IPS-20b (cell line): Measurements from ENCODE around the gene CD300LB.
"Not testable (repeated sequence)": the region's sequence is repeated elsewhere in the genome, so short reads cannot be mapped to it uniquely, and the experiment has no call there.

Source experiments
- H3K27ac ChIP-seq: one replicate; pipeline ENCODE4 v1.5.1; 2013; ENCODE audit warnings: low read length
- H3K27me3 ChIP-seq: 2 replicates; pipeline ENCODE4 v1.6.1; 2013; ENCODE audit warnings: mild to moderate bottlenecking, low read length, inconsistent platforms; ENCODE audit not compliant: insufficient read depth
- H3K36me3 ChIP-seq: 2 replicates; pipeline ENCODE4 v1.6.1; 2013; ENCODE audit warnings: low read depth, mild to moderate bottlenecking, inconsistent platforms, low read length, moderate library complexity; ENCODE audit not compliant: insufficient read depth
- H3K4me1 ChIP-seq: 2 replicates; pipeline ENCODE4 v1.6.1; 2013; ENCODE audit warnings: mild to moderate bottlenecking, control low read depth, inconsistent platforms, low read length, moderate library complexity; ENCODE audit not compliant: insufficient read depth
- H3K4me3 ChIP-seq: 2 replicates; pipeline ENCODE4 v1.5.1; 2013; ENCODE audit warnings: mild to moderate bottlenecking, low read length, inconsistent platforms
- H3K9ac ChIP-seq: 2 replicates; pipeline ENCODE4 v1.6.1; 2013; ENCODE audit warnings: low read depth, mild to moderate bottlenecking, inconsistent platforms, low read length, moderate library complexity
- H3K9me3 ChIP-seq: 2 replicates; pipeline ENCODE4 v1.6.1; 2013; ENCODE audit warnings: mild to moderate bottlenecking, low read depth, low read length, inconsistent platforms; ENCODE audit not compliant: insufficient read depth

CD300LB gene

DNA sequence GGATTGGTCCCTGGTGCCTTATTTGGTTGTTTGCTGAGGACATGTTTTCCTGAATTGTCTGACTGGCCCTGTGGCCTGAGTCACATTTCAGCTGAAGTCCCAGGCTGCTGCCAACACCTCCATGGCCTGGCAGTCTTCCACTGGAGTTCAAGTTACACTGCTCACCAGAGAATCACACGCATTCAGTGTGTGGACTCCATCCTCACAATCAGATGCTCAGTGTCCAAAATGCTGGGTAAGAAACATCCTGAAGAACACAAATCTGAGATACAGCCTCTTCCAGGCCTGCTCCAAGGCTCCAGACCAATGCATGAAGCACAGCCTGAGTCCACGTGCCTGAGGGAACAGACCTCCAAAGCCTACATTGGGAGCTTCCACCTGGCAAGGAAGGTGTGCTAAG lies 19.2 kb downstream of the CD300LB start:
- Histone ChIP-seq H3K9ac (no peak overlapping the region), H3K4me1 (no peaks in the 10 kb centered on the region), H3K27ac (no peak overlapping the region), H3K36me3 (no peaks in the 10 kb centered on the region), H3K27me3 (peaks cover 5% of the 10 kb centered on the region; the same call in 1 of the 2 replicates), H3K9me3 (peaks cover 14% of the 10 kb centered on the region; the same call in 1 of the 2 replicates), H3K4me3 (no peak overlapping the region)

DNA sequence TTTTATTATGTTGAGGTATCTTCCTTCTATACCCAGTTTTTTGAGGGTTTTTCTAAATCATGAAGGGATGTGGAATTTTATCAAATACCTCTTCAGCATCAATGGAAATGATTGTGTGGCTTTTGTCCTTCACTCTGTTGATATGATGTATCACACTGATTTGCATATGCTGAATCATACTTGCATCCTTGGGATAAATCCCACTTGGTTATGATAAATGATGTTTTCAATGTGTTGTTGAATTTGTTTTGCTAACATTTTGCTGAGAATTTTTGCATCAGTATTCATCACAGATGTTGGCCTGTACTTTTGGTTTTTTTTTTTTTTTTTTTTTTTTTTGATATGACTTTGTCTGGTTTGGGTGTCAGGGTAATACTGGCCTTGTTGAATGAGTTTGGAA lies 23.1 kb downstream of the CD300LB start:
- Histone ChIP-seq H3K36me3 (no peaks in the 10 kb centered on the region), H3K4me3 (no peak overlapping the region), H3K27me3 (peaks cover 5% of the 10 kb centered on the region; the same call in 1 of the 2 replicates)

DNA sequence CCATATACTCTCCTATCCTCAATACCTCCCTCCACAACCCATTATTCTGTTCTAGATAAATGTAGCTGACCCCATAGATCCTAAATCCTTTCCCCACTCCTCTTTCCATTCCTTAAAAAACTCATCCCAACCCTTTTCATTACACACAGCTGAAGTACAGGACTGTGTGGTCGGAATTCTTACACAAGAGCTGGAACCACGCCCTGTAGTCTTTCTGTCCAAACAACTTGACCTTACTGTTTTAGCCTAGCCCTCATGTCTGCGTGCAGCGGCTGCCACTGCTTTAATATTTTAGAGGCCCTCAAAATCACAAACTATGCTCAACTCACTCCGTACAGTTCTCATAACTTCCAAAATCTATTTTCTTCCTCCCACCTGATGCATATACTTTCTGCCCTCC lies 27.3 kb downstream of the CD300LB start:
- H3K27ac ChIP-seq, H3K4me1 ChIP-seq, H3K27me3 ChIP-seq, H3K9ac ChIP-seq, H3K4me3 ChIP-seq, H3K36me3 ChIP-seq, H3K9me3 ChIP-seq: not testable (repeated sequence)

More for the DNA sequence above, 23.1 kb downstream of the CD300LB start:
- no peaks in the 10 kb centered on the region for H3K9me3 ChIP-seq
- H3K4me1 ChIP-seq = no peaks in the 10 kb centered on the region
- H3K27ac ChIP-seq = no peak overlapping the region
- no peak overlapping the region for H3K9ac ChIP-seq

DNA sequence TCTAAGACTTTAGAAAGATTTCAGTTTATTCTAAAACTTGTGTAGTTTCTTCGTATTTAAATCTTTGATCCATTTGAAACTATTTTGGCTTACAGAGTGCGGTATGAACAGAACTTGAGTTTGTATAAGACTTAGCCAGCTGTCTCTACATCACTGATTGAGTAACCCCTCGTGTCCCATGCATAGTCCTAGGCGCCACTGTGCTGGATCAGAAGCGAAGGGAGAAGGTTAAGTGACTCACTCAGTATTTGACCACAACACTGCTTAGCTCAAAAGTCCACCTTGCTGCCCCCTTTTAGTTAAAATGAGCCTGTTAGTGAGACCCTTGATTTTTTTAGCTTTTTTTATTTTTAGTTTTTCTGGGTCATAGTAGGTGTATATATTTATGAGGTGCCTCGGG lies 28.4 kb downstream of the CD300LB start:
- Histone ChIP-seq H3K9ac (no peak overlapping the region), H3K4me1 (no peaks in the 10 kb centered on the region), H3K9me3 (no peaks in the 10 kb centered on the region), H3K4me3 (no peak overlapping the region), H3K27ac (no peak overlapping the region), H3K27me3 (peaks cover 3% of the 10 kb centered on the region; the same call in 1 of the 2 replicates), H3K36me3 (no peaks in the 10 kb centered on the region)

- no peaks in the 10 kb centered on the region for H3K36me3 ChIP-seq
- H3K9ac ChIP-seq = no peak overlapping the region
- no peak overlapping the region for H3K27ac ChIP-seq
- no peak overlapping the region for H3K4me3 ChIP-seq
- H3K27me3 ChIP-seq = peaks cover 3% of the 10 kb centered on the region; the same call in 1 of the 2 replicates
- H3K4me1 ChIP-seq = no peaks in the 10 kb centered on the region
- H3K9me3 ChIP-seq = no peaks in the 10 kb centered on the region
These were observed 31.3 kb downstream of the CD300LB start for GRCh38 chr17:74499992-74500391.

DNA sequence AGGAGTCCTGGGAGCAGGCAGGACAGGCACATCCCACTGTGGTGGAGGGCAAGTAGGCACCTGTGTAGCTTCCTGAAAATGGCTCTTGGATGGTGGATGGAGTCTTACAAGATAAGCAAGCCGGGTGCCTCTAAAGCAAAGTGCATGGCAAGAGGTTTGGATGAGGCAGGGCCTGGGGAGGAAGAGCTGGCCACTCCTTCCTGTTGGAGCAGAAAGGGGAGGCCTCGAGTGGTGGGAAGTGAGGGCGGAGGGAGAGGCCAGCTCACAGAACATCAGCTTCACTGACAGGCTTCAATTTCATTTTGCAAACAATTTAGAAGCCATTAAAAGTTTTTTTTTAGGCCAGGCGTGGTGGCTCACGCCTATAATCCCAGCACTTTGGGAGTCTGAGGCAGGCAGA lies 33.8 kb downstream of the CD300LB start:
- Histone ChIP-seq H3K27ac (no peak overlapping the region), H3K27me3 (no peaks in the 10 kb centered on the region), H3K9me3 (no peaks in the 10 kb centered on the region), H3K36me3 (no peaks in the 10 kb centered on the region), H3K9ac (no peak overlapping the region), H3K4me3 (no peak overlapping the region), H3K4me1 (no peaks in the 10 kb centered on the region)

GRCh38 chr17:74493331-74493833 lies 37.9 kb downstream of the CD300LB start:
- Histone ChIP-seq H3K9me3 (no peaks in the 10 kb centered on the region), H3K36me3 (no peaks in the 10 kb centered on the region), H3K9ac (no peak overlapping the region), H3K27ac (no peak overlapping the region), H3K4me3 (no peak overlapping the region), H3K4me1 (no peaks in the 10 kb centered on the region), H3K27me3 (no peaks in the 10 kb centered on the region)

GRCh38 chr17:74491626-74492025 lies 39.6 kb downstream of the CD300LB start:
- Histone ChIP-seq H3K4me1 (no peaks in the 10 kb centered on the region), H3K9ac (no peak overlapping the region), H3K9me3 (no peaks in the 10 kb centered on the region), H3K27ac (no peak overlapping the region), H3K27me3 (no peaks in the 10 kb centered on the region), H3K36me3 (no peaks in the 10 kb centered on the region), H3K4me3 (no peak overlapping the region)

- no peaks in the 10 kb centered on the region for H3K27me3 ChIP-seq
- no peak overlapping the region for H3K4me3 ChIP-seq
- H3K27ac ChIP-seq = no peak overlapping the region
- H3K9me3 ChIP-seq = no peaks in the 10 kb centered on the region
- no peaks in the 10 kb centered on the region for H3K36me3 ChIP-seq
- no peaks in the 10 kb centered on the region for H3K4me1 ChIP-seq
- no peak overlapping the region for H3K9ac ChIP-seq
These were observed 40.6 kb downstream of the CD300LB start for GRCh38 chr17:74490716-74491115.

DNA sequence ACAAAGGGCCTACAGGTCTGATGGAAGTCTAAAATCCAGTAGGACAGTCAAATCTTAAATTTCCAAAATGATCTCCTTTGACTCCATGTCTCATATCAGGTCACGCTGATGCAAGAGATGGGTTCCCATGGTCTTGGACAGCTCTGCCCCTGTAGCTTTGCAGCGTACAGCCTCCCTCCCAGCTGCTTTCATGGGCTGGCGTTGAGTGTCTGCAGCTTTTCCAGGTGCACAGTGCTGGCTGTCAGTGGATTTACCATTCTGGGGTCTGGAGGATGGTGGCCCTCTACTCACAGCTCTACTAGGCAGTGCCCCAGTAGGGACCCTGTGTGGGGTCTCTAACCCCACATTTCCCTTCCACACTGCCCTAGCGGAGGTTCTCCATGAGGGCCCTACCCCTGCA lies 43.0 kb downstream of the CD300LB start:
- H3K27ac ChIP-seq, H3K27me3 ChIP-seq, H3K4me1 ChIP-seq, H3K9me3 ChIP-seq, H3K36me3 ChIP-seq, H3K4me3 ChIP-seq, H3K9ac ChIP-seq: not testable (repeated sequence)

- Histone ChIP-seq H3K4me3 (no peak overlapping the region), H3K9ac (no peak overlapping the region), H3K9me3 (no peaks in the 10 kb centered on the region), H3K27ac (no peak overlapping the region), H3K4me1 (no peaks in the 10 kb centered on the region), H3K36me3 (no peaks in the 10 kb centered on the region), H3K27me3 (no peaks in the 10 kb centered on the region)
These were observed 45.4 kb downstream of the CD300LB start for GRCh38 chr17:74485841-74486240.

- Histone ChIP-seq H3K27ac (no peak overlapping the region), H3K27me3 (no peaks in the 10 kb centered on the region), H3K4me1 (no peaks in the 10 kb centered on the region), H3K9me3 (no peaks in the 10 kb centered on the region), H3K4me3 (no peak overlapping the region), H3K36me3 (no peaks in the 10 kb centered on the region), H3K9ac (no peak overlapping the region)
These were observed 46.1 kb downstream of the CD300LB start for GRCh38 chr17:74485022-74485743.
